ENCODE data around the gene TMEM144. TPM values are rescaled to one million over a fixed set of nuclear protein-coding genes. Genes with fewer than 3 reads are reported as not detected.

Gene TMEM144
- 3.2 and 7.7 TPM in 2 replicates for total RNA-seq

DNA sequence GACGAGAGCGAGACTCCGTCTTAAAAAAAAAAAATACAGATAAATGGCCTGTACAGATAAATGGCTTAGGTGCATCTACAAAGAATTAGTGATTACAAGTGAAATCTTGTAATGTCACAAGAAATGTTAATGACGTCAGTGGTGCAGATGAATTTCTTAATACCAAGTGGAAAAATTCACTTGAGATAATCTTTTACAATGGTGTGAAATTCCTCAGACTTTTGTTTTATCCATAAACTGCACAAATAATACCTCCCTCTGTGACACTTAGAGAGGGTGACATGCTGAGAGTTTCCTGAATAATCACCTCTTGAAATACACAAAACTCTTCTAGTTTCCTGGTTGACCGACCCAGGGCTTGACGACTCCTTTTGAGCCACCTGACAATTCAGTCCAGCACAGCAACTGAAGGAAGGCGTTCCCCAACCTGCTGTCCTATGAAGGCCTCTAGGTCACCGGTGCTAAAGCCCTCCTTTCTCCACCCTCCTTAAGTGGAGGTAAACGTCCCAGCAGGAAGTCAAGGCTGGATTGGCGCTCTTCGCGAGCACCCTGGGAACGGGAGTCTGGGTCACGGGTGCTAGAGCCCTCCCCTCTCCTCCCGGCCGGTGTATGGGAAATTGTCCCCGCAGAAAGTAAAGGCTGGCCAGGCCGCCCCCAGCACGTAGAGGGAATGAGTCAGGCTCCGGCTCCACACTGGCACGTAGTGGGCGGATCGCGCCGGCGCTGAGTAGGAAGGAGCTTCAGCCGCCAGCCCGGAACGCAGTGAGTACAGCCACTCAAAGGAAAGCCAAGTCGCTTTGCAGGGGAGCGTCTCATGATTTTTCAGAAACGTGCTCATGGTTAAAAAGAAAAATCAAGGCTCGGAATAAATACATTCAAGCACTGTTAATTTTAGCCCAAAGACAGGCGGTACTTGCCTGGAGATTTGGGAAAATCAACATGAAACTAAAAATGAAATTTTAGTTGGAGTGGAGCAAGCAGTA is at the start of gene TMEM144:
TSS of gene TMEM144 (plus strand) at position 662 of the 983 bp plus-strand sequence. CDS start 2,182 bp downstream, outside the sequence.
- peak; percentile 93 for DNase-seq

DNA sequence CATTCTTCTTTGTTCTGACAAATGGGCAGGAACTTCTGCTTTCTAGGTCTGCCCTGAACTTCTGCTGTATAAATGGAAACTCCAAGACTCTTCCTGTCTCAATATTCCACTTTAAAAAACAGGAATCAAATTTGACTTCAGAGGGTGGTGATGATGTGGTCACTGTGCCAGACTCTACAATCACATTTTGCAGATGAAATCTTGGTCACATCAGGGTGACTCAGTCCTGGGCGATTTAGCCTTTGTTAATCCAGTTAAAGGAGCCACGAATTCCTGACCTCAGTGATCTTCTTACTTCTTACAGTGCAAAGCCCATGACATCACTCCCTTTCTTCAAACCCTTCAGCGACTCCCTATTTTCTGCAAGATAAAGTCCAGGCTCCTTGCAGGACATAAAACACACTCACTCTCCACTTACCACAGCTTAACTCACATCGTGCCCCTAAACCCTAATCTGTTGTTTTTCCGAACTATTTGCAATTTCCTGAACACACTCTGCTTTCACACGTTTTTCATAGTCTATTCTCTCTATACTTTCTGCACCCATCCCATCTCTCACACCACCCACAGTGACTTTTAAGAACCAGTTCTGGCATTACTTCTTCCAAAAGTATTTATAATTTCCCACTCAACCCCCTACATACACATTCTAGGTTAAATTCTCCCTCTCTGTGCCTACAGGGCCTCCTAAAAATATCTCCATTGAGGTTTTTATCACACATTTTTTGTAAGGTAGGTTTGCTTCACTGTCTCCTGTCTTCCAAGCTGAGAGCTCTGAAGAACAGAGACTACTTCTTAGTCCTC is 48.5 kb upstream of the TMEM144 start:
- peak; percentile 98 for DNase-seq

DNA sequence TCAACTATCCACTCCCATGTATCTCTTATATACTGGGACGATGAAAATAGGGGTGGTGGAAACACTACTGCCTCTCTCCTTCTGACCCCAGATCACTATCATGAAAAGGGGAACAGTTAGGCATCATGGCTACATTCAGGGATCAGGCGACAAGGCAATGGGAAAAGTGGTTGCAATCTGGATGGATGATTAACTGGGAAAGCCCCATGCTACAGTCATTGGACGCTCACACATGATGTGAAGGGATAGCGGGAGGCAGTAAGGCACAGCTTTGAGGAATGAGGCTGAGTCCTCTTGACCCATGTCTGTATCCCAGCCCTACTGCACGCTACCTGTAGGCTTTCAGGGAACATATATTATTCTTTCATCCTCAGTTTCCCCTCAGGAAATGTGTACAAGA is 47.7 kb upstream of the TMEM144 start:
- peak; percentile 38 for DNase-seq

DNA sequence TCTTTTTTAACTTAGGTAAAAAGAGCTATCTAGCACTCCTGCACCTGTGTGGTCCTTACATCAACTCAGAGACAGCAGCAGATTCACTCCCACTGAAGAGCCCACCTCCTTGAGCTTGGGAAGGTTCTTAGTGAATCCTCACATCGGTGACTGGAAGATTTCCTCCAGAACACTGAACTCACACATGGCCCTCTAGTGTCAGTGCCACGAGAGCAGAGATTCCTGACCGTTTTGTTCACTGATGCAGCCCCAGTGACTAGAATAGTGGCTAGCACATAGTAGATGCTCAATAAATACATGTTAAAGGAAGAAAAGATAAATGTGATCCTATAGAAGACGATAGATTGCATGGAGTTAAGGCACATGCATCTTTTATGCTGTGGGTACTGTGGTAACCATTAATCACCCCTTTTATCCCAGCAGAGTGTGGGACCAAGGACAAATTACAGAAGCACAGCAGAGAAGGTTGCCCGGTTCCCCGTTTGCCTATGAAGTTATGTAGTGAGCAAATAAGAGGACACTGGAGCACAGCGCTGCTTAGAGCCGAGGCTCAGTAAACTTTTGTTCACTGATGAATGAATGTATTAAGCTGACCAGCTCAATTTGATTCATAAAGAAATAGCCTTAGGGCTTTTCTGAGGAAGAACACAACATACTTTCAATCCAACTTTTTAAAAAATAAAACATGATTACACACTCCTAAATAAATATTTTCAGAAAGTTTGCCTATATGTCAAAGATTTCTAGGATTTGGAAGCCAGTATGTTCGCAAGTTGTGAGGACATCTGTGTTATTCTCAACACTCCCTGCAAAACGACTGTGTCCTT is 46.1 kb upstream of the TMEM144 start:
- peak; percentile 49 for DNase-seq

DNA sequence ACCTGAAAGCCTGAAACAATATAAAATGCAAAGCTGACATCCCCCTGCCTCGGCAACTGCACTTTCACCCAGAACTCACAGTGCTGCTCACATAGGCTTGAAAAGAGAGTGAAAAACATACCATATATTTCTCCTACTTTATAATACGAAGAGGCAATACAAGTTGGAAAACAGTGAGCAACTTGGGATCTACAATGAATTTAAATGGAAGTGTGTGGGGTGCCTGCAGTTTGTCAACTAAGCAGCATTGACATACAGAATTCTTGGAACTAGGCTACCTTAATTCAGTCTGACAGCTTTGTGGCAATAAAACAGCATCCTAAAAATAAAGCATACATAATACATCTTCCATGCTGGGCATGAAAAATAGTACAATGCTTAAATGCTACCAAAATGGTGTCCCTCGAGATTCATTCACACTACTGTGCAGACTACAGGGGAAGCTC is 45.5 kb upstream of the TMEM144 start:
- DNase-seq = no peak

DNA sequence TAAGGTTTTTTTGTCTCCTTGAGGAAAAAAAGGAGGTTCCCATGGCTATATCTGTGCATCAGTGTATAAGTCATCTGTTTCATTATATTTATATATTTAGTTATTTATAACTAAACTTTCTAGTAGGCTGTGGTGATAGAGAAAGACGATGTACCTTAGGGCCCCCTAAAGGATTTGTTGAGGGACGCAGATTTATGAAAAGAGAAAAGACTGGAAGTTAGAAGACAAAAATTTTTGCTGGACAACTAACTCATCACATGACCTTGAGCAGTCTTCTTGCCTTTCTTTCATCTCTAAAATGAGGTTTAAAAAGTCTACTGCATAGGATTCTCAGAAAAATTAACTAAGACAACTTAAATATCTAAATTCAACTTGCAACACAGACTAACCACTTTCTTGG is 43.6 kb upstream of the TMEM144 start:
- DNase-seq = no peak

DNA sequence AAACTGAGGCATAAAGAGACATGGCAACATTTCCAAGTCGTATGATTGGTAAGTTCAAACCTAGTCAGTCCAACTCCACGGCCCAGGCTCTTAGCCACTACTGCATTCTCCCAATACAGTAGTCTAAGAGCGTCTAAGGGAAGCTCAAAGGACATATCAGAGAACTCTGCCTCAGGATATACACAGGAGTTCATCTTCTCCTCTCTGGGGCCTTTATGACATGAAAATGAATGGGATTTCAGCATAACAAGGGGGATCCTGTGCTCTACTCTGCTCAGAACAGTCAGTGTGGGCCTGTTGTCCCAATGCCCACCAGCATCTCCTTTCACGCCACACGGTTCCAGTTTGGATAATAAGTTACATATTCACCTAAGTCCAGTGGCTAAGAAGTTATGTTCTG is 41.7 kb upstream of the TMEM144 start:
- DNase-seq = no peak

DNA sequence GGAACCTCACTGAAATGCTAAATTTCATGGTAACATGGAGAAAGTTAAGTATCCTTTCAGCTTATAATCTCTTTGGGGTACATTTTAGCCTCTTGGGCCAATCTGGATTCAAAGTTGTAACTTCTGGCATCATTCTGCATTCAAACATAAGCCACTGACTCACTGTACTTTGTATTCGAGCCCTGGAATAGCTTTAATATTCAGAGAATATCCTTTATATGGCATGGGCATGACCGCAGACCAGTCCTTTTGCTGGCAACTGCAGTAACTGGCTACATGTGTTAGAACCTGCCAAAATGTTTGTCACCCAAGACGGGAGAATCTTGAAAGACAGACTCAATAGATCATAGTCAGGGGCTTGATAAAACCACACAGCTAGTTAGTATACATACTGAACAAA is 40.8 kb upstream of the TMEM144 start:
- no peak for DNase-seq

DNA sequence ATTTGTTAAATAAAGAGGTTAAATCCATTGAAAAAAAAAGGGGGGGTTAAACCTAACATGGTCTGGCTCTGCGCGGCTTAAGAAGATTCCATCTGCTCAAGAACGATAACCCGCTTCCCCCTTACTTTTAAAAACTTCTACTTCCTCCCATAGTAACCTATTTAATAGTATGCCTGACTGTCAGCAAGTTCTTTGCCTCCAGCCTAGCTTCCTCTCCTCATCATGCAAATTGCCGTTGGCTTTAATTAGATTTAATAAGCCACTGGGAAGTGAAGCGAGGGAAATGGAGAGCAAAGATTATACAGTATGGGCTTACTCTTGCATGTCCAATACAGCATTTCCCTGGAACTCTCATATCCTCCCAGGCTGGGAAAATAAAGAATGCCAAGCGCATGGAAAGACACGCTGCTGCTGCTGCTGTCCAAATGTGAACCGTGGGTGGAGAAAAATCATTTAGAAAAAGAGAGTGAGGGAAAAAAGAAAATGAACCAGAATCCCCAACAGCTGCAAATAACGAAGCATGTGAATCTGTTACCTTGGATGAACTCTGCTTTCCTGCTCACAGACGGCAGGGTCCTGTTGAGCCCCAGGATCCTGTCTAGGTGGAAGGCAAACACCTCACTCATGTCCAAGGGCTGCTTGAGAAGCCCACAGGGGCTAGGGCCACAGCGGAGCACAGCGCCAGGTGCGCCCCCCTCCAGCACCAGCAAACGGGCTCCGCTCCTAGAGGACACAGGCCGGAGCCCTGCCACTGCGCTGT is 40.2 kb upstream of the TMEM144 start:
- peak; percentile 55 for DNase-seq

DNA sequence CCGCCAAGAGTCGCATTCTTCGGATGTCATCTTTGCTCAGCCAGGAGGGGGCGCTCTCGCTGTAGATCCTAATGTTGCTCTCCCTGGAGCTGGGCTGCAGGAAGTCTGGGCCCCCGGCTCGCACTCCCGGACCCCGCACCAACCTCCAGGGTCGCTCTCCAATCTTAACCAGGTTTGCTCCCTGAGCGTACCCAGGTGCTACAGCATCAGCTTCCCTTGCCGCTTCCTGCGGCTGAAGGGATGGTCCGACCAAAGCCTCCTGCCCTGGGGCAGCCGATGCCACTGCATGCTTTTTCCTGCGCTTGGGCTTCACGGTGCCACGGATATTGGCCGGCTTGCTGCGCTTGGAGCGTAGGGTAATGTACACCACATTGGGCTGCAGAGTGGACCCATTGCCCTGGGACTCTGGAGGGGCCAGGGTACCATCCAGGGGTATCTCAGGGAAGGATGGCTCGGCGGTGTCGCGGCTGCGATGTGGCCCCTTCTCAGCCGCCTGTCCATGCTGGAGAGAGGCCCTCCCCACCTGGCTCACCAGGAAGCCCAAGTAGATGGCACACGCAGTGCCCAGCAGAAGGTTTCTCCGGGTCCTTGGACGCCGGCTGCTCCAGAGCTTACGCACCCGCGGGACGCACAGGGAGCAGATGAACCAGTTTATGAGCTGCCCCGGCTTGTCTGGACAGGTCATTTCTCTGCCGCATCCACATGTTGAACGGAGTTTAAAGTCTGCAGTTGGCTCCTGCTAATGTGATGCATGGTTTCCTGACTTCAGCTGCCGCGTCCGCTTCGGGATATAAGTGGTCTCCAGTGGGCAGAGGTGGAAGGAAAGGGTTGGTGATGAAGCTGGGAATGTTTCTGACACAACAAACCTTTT is 39.4 kb upstream of the TMEM144 start:
- peak; percentile 85 for DNase-seq

DNA sequence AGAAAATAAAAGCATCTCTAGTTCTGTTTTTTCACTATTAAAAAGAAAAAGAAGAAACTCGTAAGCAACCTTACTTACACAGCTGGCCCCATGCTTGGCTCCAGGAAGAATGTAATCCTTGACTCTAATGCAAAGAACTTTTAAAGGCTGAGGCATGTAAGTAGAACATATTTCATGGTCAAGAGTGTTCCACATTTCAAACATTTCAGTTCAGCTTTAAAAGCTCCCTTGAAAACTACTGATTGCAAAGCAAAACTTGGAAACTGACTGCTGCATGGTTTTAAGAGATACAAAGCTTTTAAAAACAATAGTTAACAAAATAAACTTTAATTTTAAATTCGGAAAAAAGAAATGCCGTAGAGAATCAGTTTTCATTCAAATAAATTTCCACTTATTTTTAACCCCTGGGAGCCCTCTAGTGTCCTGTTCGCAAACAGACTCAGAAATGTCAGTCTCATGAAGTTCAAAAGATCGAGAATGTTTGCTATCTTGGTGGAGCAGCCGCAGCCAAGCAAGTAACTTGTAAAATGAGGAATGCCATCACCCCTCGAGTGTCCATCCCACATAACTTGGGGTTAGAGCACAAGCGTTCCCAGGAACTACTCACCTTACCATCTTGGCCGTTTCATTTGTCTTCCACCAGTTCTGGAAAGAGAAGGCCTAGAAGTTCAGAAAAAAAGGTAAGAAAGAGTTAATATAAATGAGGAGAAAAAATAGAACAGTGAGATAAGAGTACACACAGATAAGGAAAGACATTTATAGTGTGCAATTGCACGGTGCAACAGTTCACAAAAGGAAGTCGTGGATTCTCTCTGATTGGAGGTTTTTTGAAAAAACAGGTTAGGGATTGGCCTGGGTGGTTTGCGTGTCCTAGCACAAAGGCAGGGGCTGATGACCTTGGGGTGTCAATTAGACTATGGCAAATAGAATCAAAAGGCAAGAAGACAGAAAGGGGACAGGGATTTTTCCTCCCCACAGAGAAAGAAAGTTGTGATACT is 37.7 kb upstream of the TMEM144 start, which contains the start of gene GASK1B:
TSS of gene GASK1B (minus strand) at position 765 of the 998 bp plus-strand sequence. CDS start 1,650 bp downstream, outside the sequence.
- DNase-seq = peak; percentile 83

DNA sequence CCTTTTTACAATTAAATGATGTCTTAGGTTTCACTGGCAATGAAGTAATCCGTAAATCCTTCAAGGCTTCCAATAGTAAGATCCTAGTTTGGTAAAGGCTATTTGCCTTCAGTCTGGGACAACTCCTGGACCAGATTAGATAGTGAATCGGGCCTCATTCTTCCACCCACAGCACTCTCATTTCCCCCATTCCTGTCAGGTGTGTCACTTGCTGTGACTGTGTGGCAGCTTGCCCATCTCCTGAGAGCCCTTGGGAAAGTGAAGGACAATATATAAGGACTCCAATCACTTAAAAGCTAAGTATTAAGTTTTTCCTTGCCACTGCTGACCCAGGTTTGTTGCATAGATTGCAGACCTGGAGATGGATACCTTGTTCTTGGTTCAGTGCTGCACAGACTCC is 34.2 kb upstream of the TMEM144 start:
- DNase-seq = no peak

DNA sequence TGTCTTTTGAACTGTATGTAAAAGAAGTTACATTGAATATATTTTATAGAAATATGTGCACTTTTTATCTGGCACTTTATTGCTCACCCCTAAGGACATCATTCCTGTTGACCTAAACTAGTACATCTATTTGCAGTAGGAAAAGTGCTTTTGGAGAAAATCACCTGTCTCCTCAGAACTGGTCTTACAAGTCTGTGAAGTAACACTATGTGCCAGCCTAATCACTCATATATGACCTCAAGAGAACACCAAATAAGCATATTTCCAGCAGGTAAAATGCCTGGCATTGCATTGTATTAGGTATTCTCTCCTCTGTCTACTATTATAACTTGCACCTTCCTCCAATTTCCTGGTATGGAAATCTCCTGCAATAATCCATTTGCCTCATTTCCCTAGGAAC is 33.5 kb upstream of the TMEM144 start:
- DNase-seq = no peak

DNA sequence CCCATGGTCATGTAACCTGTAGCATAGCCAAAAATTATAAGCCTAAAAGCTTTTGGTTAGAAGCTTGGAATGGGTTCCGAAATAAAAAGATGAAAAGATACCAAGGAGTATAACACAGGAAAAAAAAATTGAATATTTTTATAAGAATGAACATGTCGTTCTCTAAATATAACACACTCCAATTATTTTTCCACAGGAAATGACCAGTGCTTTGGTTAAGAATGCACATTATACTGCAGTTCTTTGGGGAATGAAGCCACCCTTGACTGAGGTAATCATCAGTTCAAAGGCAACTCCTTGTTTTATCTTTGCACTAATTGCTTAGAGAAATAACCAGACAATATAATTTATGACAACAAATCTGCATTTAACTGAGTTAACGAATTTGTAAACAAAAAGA is 30.8 kb upstream of the TMEM144 start:
- DNase-seq = peak; percentile 57

DNA sequence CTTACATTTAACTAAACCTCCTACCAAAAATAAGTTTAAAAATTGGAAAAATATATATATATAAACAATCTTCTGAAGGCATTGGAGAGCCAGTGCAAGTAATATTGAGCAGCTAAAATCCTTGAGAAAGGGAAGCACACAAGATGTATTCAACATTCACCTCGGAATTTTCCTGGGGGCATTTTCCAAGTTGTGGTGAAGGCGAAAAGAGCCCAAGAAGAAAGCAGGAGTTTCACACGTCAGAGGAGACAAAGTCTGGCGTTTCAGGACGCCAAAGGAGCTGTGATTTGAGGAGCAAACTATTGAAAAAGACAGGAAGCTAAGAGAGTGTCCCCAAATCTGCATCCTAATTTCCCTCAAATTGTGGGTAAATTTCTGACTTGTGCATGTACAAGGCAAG is 28.4 kb upstream of the TMEM144 start:
- no peak for DNase-seq

DNA sequence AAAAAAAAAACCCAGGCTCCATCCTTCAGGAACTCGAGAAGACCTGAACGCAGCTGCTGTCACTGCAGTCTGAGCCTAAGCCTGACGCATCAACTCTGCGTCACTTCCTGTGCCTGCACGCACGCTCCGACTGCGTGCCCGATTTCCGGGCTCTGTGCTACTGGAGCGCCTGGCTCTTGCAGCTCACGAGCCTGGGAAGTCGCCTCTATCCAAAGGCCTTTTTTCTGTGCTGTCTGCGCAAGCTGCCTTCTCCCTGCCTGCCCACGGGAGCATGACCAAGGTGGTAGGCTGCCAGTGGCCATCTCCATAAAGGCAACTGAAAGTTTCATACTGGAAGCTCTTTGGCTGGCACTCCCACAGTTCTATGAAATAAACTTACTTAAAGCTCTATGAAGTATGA is 27.6 kb upstream of the TMEM144 start:
- DNase-seq = no peak

DNA sequence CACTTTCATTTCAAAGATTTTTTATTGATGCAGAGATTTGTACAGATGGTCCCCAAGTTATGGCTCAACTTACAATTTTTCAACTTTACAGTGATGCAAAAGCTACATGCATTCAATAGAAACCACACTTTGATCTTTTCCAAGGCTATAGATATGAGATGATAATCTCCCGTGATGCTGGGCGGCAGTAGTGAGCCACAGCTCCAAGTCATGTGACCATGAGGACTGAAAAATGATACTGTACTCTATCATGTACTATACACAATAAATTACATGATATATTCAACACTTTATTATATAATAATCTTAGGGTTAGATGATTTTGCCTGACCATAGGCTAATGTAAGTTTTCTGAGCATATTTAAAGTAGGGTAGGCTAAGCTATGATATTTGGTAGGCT is 23.5 kb upstream of the TMEM144 start:
- DNase-seq = no peak

DNA sequence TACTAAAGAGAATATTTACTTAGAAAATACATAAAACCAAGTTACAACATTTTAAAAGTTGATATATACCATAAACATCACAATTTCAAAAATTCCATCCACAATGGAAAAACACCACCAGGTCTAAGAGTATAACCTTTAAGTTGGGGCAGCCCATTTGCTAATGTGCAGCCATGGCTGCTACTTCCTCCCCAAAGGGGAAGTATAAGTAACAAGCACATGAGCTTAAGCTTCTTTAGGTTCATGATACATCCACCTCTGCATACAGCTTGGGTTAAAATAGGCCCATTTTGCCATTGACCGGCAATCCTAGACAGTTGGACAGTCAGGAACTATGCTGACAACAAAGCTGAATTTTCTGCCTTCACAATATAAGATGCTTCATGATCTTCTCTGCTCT is 20.9 kb upstream of the TMEM144 start:
- DNase-seq = no peak

DNA sequence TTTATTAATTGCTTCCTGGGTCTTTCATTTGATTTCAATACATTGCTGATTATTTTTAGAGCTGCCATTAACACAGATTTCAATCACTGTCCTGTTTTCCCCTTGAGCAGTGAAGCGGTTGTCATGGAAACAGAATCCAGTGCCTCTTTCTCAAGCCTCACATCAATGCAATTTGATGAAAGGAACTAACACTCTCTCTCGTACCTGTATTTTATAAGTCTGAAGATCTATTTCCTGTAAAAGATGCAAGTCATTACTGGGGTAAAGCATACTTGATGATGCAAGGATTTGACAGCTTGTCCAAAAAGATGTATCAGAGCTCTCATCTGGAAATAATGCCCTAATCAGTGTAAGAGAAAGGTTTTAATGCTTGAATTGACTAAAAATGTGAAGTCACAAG is 19.6 kb upstream of the TMEM144 start:
- no peak for DNase-seq

Measured in dermis blood vessel endothelial cell (primary cell).